Panc1 (cell line): Measurements from ENCODE around the gene KIAA1217. TPM values are rescaled to one million over a fixed set of nuclear protein-coding genes. Genes with fewer than 3 reads are reported as not detected.

Source experiments
- ATAC-seq: fragments of 200-7000 bp; cut with Tn5 transposase; 2 replicates; pipeline ENCODE4 v1.9.1; 2020; ENCODE audit warnings: mild to moderate bottlenecking, moderate library complexity
- BruUV-seq: library from RNA; stranded (reverse); fragments of 400-500 nt; replicated peaks from 2 replicates; lab custom pipeline; 2021; lab: Mats Ljungman, UMichigan
- CTCF ChIA-PET: fragments of 300-600 bp; sonication (Branson Sonifier 250); formaldehyde crosslinking; loops from one replicate; lab custom pipeline; 2022; ENCODE audit warnings: antibody characterized with exemption; lab: Charles Lee
- POLR2A ChIA-PET: fragments of 300-600 bp; sonication (Branson Sonifier 250); formaldehyde crosslinking; loops from one replicate; lab custom pipeline; 2022; ENCODE audit warnings: antibody characterized with exemption; lab: Charles Lee
- DNase-seq: peaks from one replicate; pipeline ENCODE4 v3.0.0-alpha.2; 2010; ENCODE audit warnings: low read depth, low spot score
- H3K27ac ChIP-seq: 2 replicates; pipeline ENCODE4 v1.5.1; 2011; ENCODE audit warnings: mild to moderate bottlenecking, low read length, inconsistent platforms
- H3K27me3 ChIP-seq: fragments of 200-500 bp; sonication (Bioruptor generic); 2 replicates; pipeline ENCODE4 v1.6.0; 2014; ENCODE audit warnings: low read length, inconsistent platforms; ENCODE audit not compliant: control insufficient read depth, insufficient read depth
- H3K36me3 ChIP-seq: fragments of 200-500 bp; sonication (Bioruptor generic); 2 replicates; pipeline ENCODE4 v1.5.1; 2014; ENCODE audit warnings: inconsistent platforms, mild to moderate bottlenecking, low read length, moderate library complexity; ENCODE audit not compliant: control insufficient read depth, insufficient read depth
- H3K4me1 ChIP-seq: 2 replicates; pipeline ENCODE4 v1.5.1; 2011; ENCODE audit warnings: inconsistent platforms, mild to moderate bottlenecking, low read length, moderate library complexity; ENCODE audit not compliant: control insufficient read depth, insufficient read depth
- H3K4me3 ChIP-seq, 2 experiments: 2 replicates each; pipeline ENCODE4 v1.5.1; 2011 to 2012; ENCODE audit warnings: low read depth in 2 of 2, low read length in 2 of 2, mild to moderate bottlenecking in 2 of 2, inconsistent platforms in 1 of 2, moderate library complexity in 1 of 2
- H3K9me3 ChIP-seq: fragments of 200-500 bp; sonication (Bioruptor generic); 2 replicates; pipeline ENCODE4 v1.5.1; 2014; ENCODE audit warnings: low read depth, mild to moderate bottlenecking, inconsistent platforms, low read length, moderate library complexity; ENCODE audit not compliant: control insufficient read depth, insufficient read depth
- CTCF ChIP-seq: fragments of 450-650 bp; IDR thresholded peaks from 2 replicates; pipeline ENCODE4 v1.5.1; 2017; ENCODE audit warnings: mild to moderate bottlenecking
- POLR2AphosphoS5 ChIP-seq: IDR thresholded peaks from 2 replicates; pipeline ENCODE4 v1.6.1; 2012; ENCODE audit warnings: mild to moderate bottlenecking, low read depth, low read length, moderate library complexity
- REST ChIP-seq, 2 experiments: IDR thresholded peaks; 2 replicates each; pipeline ENCODE4 v1.6.1; 2011 to 2012; ENCODE audit warnings: low read depth in 2 of 2, control low read depth in 1 of 2, low read length in 1 of 2, mild to moderate bottlenecking in 1 of 2, moderate library complexity in 1 of 2; ENCODE audit not compliant: insufficient read depth in 1 of 2
- SIN3A ChIP-seq: IDR thresholded peaks from 2 replicates; pipeline ENCODE4 v1.6.1; 2012; ENCODE audit warnings: low read depth, mild to moderate bottlenecking, low read length, moderate library complexity, borderline replicate concordance; ENCODE audit not compliant: insufficient read depth
- TCF7L2 ChIP-seq: IDR thresholded peaks from 2 replicates; pipeline ENCODE4 v1.6.1; 2011; ENCODE audit warnings: mild to moderate bottlenecking, low read depth, low read length, inconsistent platforms
- in situ Hi-C: cut with HindIII; loops from 2 replicates; pipeline ENCODE4 v1.10.0; 2016; ENCODE audit warnings: low sequenced_read_pairs, low pct_unique_long_range_greater_than_20kb
- intact Hi-C: fragments of 100-400 bp; cut with micrococcal nuclease; formaldehyde crosslinking; loops from one replicate; pipeline ENCODE4 v1.10.0; 2022; ENCODE audit not compliant: unreplicated experiment
- total RNA-seq: library from RNA; stranded (reverse); gene quantifications from one replicate; pipeline ENCODE4 v1.2.1, GENCODE V29; 2021; ENCODE audit not compliant: unreplicated experiment

KIAA1217 gene
- total RNA-seq, 1 experiment from 2014 or later: 11.6 TPM

GRCh38 chr10:24223953-24224352 is 15.0 kb downstream of the KIAA1217 start:
- BruUV-seq: no TSS peak
- H3K4me3 ChIP-seq: no peak overlapping the region
- no peaks in the 10 kb centered on the region for H3K4me1 ChIP-seq
- ATAC-seq (no peak), DNase-seq (no peak)
- H3K27ac ChIP-seq: no peak overlapping the region
- CTCF ChIA-PET: no interaction called here
- intact Hi-C loops: loop anchor here (10.0 kb wide), 1 partner anchor 141 kb away; no protein-coding TSS in a partner anchor
- H3K27me3 ChIP-seq: no peaks in the 10 kb centered on the region
- in situ Hi-C loops: no loop called here
- no peaks in the 10 kb centered on the region for H3K9me3 ChIP-seq
- POLR2A ChIA-PET: no interaction called here
- TF ChIP-seq POLR2AphosphoS5 (no peak), SIN3A (no peak), REST (IDR thresholded peaks at IDR 0.05; ENCODE audit: insufficient read depth in 1 of 2, low read depth in 2 of 2, low read length in 1 of 2) (no peak), CTCF (no peak), TCF7L2 (no peak)
- H3K36me3 ChIP-seq: no peaks in the 10 kb centered on the region

GRCh38 chr10:24228642-24229041 is 19.7 kb downstream of the KIAA1217 start:
- in situ Hi-C loops: no loop called here
- intact Hi-C loops: loop anchor here (10.0 kb wide), 1 partner anchor 136 kb away; no protein-coding TSS in a partner anchor

More at GRCh38 chr10:24228642-24229041, 19.7 kb downstream of the KIAA1217 start:
- POLR2A ChIA-PET: no interaction called here
- no peaks in the 10 kb centered on the region for H3K4me1 ChIP-seq
- H3K27ac ChIP-seq: no peak overlapping the region
- ATAC-seq: no peak
- no peaks in the 10 kb centered on the region for H3K36me3 ChIP-seq
- H3K27me3 ChIP-seq: no peaks in the 10 kb centered on the region
- TF ChIP-seq SIN3A (no peak), REST (IDR thresholded peaks at IDR 0.05; ENCODE audit: insufficient read depth in 1 of 2, low read depth in 2 of 2, low read length in 1 of 2) (no peak), POLR2AphosphoS5 (no peak), TCF7L2 (no peak), CTCF (no peak)
- CTCF ChIA-PET: no interaction called here
- DNase-seq: no peak
- no TSS peak for BruUV-seq
- no peaks in the 10 kb centered on the region for H3K9me3 ChIP-seq
- no peak overlapping the region for H3K4me3 ChIP-seq
